SK-N-MC (cell line): ENCODE data around the gene HOXD8.

Experiments
- DNase-seq: peaks from one replicate; pipeline ENCODE4 v3.0.0-alpha.2; 2011; ENCODE audit warnings: low read depth, low spot score
- H3K27ac ChIP-seq: fragments of 200-600 bp; sonication (generic); 2 replicates; pipeline ENCODE4 v1.5.1; 2016; ENCODE audit warnings: mixed run types
- H3K36me3 ChIP-seq: fragments of 200-600 bp; sonication (generic); 2 replicates; pipeline ENCODE4 v1.6.1; 2017; ENCODE audit warnings: antibody characterized with exemption, low read length, mixed read lengths; ENCODE audit not compliant: insufficient read depth
- H3K4me3 ChIP-seq: fragments of 200-600 bp; sonication (generic); 2 replicates; pipeline ENCODE4 v1.5.1; 2016
- H3K9ac ChIP-seq: fragments of 200-600 bp; sonication (generic); 2 replicates; pipeline ENCODE4 v1.8.0; 2017; ENCODE audit warnings: mixed run types, mixed read lengths; ENCODE audit not compliant: insufficient read length
- H3K9me3 ChIP-seq: fragments of 200-600 bp; sonication (generic); 2 replicates; pipeline ENCODE4 v1.6.1; 2017; ENCODE audit warnings: low read depth, mild to moderate bottlenecking, antibody characterized with exemption, low read length, moderate library complexity, mixed read lengths
- EZH2 ChIP-seq: fragments of 200-600 bp; sonication (generic); IDR thresholded peaks from one replicate; pipeline ENCODE4 v1.6.1; 2017; ENCODE audit warnings: antibody characterized with exemption
- FOXP2 ChIP-seq: optimal IDR thresholded peaks from 2 replicates; pipeline ENCODE3; 2011; ENCODE audit warnings: mild to moderate bottlenecking, moderate library complexity; ENCODE audit not compliant: insufficient read depth; ENCODE audit errors: extremely low read length, control extremely low read depth
- POLR2AphosphoS5 ChIP-seq: IDR thresholded peaks from 2 replicates; pipeline ENCODE4 v1.6.1; 2012; ENCODE audit warnings: mild to moderate bottlenecking, low read depth, low read length, borderline replicate concordance

HOXD8 gene

GRCh38 chr2:176178757-176179295, 49.3 kb downstream of the HOXD8 start:
- Histone ChIP-seq H3K36me3 (no peaks in the 10 kb centered on the region), H3K9ac (no peak overlapping the region), H3K27ac (no peak overlapping the region), H3K4me3 (no peak overlapping the region), H3K9me3 (no peaks in the 10 kb centered on the region)
- TF ChIP-seq EZH2 = no peak
- no peak for TF ChIP-seq FOXP2
- TF ChIP-seq POLR2AphosphoS5 = no peak
- no peak for DNase-seq

- H3K9ac ChIP-seq = no peak overlapping the region
Observed at GRCh38 chr2:176181551-176181950, 52.0 kb downstream of the HOXD8 start.

More at GRCh38 chr2:176181551-176181950, 52.0 kb downstream of the HOXD8 start:
- TF ChIP-seq EZH2 (no peak), POLR2AphosphoS5 (no peak)
- no peaks in the 10 kb centered on the region for H3K9me3 ChIP-seq
- no peak overlapping the region for H3K27ac ChIP-seq
- no peaks in the 10 kb centered on the region for H3K36me3 ChIP-seq
- H3K4me3 ChIP-seq = no peak overlapping the region
- DNase-seq = no peak
